ENCODE data around the gene MOV10L1. TPM values are rescaled to one million over a fixed set of nuclear protein-coding genes. Genes with fewer than 3 reads are reported as not detected.

The MOV10L1 gene
- total RNA-seq, 3 donors from 2014 or later: 0.29 to 1.0 (median 0.49) TPM

GRCh38 chr22:50111056-50111455, 21.2 kb downstream of the MOV10L1 start:
- Histone ChIP-seq H3K9me3 (no peaks in the 10 kb centered on the region), H3K4me3 (no peak overlapping the region), H3K4me1 (ENCODE audit: low read depth) (no peaks in the 10 kb centered on the region), H3K36me3 (ENCODE audit: low read depth) (no peaks in the 10 kb centered on the region)
- no peak for ATAC-seq
- no peak for TF ChIP-seq CTCF (IDR thresholded peaks at IDR 0.05)
- DNase-seq: no peak
- intact Hi-C loops (cut with DNase I, micrococcal nuclease): no loop called here

DNA sequence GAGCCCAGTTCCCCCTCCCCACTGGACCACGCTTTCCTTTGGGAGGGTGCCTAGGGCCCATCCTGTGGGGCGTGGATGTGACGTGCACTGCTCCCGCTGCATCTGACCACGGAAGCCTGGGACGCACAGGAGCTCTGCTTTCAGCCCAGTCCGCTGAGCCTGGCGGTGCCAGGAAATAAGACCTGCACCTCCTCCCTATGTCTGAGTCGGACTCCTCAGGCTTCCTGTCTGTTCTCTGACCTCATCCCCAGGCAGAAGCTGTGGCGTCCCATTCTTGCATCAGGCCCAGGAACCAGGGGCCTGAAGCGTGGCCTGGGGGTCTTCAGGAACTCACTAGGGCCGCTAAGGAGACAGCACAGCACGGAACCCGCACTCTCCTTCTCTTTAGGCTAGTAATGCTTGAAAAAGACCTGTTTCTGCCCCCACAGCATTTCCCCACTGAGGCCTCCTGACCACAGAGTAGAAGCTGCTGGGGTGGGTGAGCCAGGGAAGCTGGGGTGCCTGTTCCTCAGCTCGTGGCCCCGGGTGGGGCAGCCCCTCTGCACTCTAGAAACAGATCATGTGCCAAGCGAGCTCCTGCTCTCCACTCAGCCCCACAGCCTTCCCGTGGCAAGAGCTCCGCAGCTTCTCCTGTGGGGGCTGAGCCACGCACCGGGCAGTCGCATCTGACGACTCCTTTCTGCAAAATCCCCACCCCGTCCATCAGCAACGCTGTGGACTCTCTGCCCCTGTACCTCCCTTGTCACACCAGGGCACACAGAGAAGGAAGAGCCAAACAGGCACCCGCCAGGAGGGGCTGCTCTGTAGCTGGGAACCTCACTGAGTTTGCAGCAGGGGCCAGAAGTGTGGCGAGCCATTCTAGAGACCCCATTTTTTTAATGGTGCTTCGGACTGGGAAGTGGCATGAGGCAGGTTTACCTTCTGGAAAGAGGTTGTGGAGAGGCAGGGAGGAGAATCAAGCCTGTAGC, 22.6 kb downstream of the MOV10L1 start:
- DNase-seq: no peak
- no peak for ATAC-seq
- intact Hi-C loops (cut with DNase I, micrococcal nuclease): no loop called here

GRCh38 chr22:50114221-50115021, 24.6 kb downstream of the MOV10L1 start:
- no peak for DNase-seq
- no peak overlapping the region for H3K4me3 ChIP-seq
- no peak for TF ChIP-seq CTCF (IDR thresholded peaks at IDR 0.05)

More for the DNA sequence above, 22.6 kb downstream of the MOV10L1 start:
- no peak for TF ChIP-seq CTCF (IDR thresholded peaks at IDR 0.05)
- Histone ChIP-seq H3K9me3 (no peaks in the 10 kb centered on the region), H3K36me3 (ENCODE audit: low read depth) (no peaks in the 10 kb centered on the region), H3K4me3 (no peak overlapping the region), H3K4me1 (ENCODE audit: low read depth) (no peaks in the 10 kb centered on the region)

DNA sequence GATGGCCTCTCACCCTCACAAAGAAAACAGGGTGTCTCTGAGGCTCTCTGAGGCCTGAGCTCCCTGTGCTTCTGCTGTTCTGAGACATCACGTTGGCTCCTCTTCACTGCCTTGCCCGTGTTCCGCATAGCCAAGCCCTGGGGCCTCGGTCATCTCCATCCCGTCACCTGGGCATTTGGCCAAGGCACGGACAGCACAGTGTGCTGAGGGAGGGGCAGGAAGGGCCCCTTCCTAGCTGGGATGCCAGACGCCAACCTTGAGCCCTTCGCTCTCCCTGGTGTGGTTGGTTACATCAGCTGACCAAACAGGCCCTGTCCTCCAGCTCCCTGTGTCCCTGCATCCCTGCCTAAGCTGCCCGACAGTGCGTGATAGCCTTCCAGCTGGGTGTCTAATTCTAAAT, 25.9 kb downstream of the MOV10L1 start:
- intact Hi-C loops (cut with DNase I, micrococcal nuclease): no loop called here
- no peaks in the 10 kb centered on the region for H3K9me3 ChIP-seq
- no peak for ATAC-seq
- no peak overlapping the region for H3K4me3 ChIP-seq
- H3K4me1 ChIP-seq (ENCODE audit: low read depth): no peaks in the 10 kb centered on the region
- no peak for TF ChIP-seq CTCF (IDR thresholded peaks at IDR 0.05)
- DNase-seq: no peak
- no peaks in the 10 kb centered on the region for H3K36me3 ChIP-seq (ENCODE audit: low read depth)

More at GRCh38 chr22:50114221-50115021, 24.6 kb downstream of the MOV10L1 start:
- no peaks in the 10 kb centered on the region for H3K36me3 ChIP-seq (ENCODE audit: low read depth)
- H3K4me1 ChIP-seq (ENCODE audit: low read depth): no peaks in the 10 kb centered on the region
- intact Hi-C loops (cut with DNase I, micrococcal nuclease): no loop called here
- ATAC-seq: no peak
- no peaks in the 10 kb centered on the region for H3K9me3 ChIP-seq

GRCh38 chr22:50117168-50117762, 27.5 kb downstream of the MOV10L1 start:
- intact Hi-C loops (cut with DNase I, micrococcal nuclease): no loop called here
- no peak for TF ChIP-seq CTCF (IDR thresholded peaks at IDR 0.05)
- H3K36me3 ChIP-seq (ENCODE audit: low read depth): no peaks in the 10 kb centered on the region
- ATAC-seq (no peak), DNase-seq (no peak)
- no peaks in the 10 kb centered on the region for H3K4me1 ChIP-seq (ENCODE audit: low read depth)
- H3K9me3 ChIP-seq: no peaks in the 10 kb centered on the region
- H3K4me3 ChIP-seq: no peak overlapping the region
